HepG2 (cell line): ENCODE results near the gene AKAP10. TPM values are rescaled to one million over a fixed set of nuclear protein-coding genes. Genes with fewer than 3 reads are reported as not detected.

Experiments
- ATAC-seq: fragments of 200-7000 bp; cut with Tn5 transposase; 3 replicates; pipeline ENCODE4 v1.9.1; 2020; ENCODE audit warnings: mild to moderate bottlenecking, moderate library complexity
- BruUV-seq: library from RNA; stranded (reverse); fragments of 400-500 nt; replicated peaks from 2 replicates; lab custom pipeline; 2021; lab: Mats Ljungman, UMichigan
- CTCF ChIA-PET: fragments of 300-600 bp; formaldehyde crosslinking; extraction: SDS; loops from one replicate; lab custom pipeline; 2021; ENCODE audit warnings: low total read pairs, inconsistent platforms, low intra/inter-chr PET ratio; lab: Yijun Ruan, JAX
- POLR2A ChIA-PET: fragments of 350-600 bp; sonication (Branson Sonifier 250); formaldehyde crosslinking; loops from one replicate; lab custom pipeline; 2020; ENCODE audit warnings: antibody characterized with exemption, inconsistent platforms; lab: Yijun Ruan, JAX
- DNase-seq: peaks from one replicate; pipeline ENCODE4 v3.0.0-alpha.2; 2015; ENCODE audit warnings: low spot score
- FAIRE-seq: peaks from 3 replicates; lab custom pipeline; 2011; peaks lifted over from hg19 to GRCh38; lab: Jason Lieb, UNC
- H2AFZ ChIP-seq: one replicate; pipeline ENCODE4 v1.6.1; 2011; ENCODE audit warnings: low read length, inconsistent platforms
- H3K27ac ChIP-seq: fragments of 300-600 bp; 3 replicates; pipeline ENCODE4 v1.8.0; 2011; ENCODE audit warnings: mixed run types, mild to moderate bottlenecking, mixed read lengths, low read length, inconsistent platforms; ENCODE audit not compliant: insufficient read depth; ENCODE audit errors: extremely low read length
- H3K27me3 ChIP-seq, 2 experiments: fragments of 200-600 bp in 1 of 2; 2 replicates in 1 of 2; 3 replicates in 1 of 2; pipeline versions ENCODE4 v1.6.0 to v1.8.0; 2011; ENCODE audit warnings: low read length in 2 of 2, mild to moderate bottlenecking in 2 of 2, moderate library complexity in 2 of 2, inconsistent platforms in 1 of 2; ENCODE audit not compliant: insufficient read depth in 2 of 2, control insufficient read depth in 1 of 2
- H3K36me3 ChIP-seq, 2 experiments: fragments of 200-600 bp in 1 of 2; replicated peaks in 1 of 2; 2 replicates in 1 of 2; 3 replicates in 1 of 2; pipeline versions ENCODE4 v1.5.1 to v1.8.0; 2011; ENCODE audit warnings: low read length in 2 of 2, inconsistent platforms in 1 of 2; ENCODE audit not compliant: insufficient read depth in 2 of 2, control insufficient read depth in 1 of 2
- H3K4me1 ChIP-seq: 2 replicates; pipeline ENCODE4 v1.5.1; 2012; ENCODE audit warnings: low read length, inconsistent platforms; ENCODE audit not compliant: insufficient read depth
- H3K4me2 ChIP-seq: 2 replicates; pipeline ENCODE4 v1.6.0; 2011; ENCODE audit warnings: low read depth, low read length, inconsistent platforms
- H3K4me3 ChIP-seq, 3 experiments: fragments of 200-600 bp in 1 of 3; sonication (generic), shearing (Covaris generic) in 1 of 3; replicated peaks in 1 of 3; 2 replicates each; pipeline ENCODE4 v1.5.1; 2011 to 2016; ENCODE audit warnings: low read length in 3 of 3, inconsistent platforms in 2 of 3, low read depth in 2 of 3, mild to moderate bottlenecking in 2 of 3, control low read depth in 1 of 3, mixed read lengths in 1 of 3; ENCODE audit not compliant: insufficient read depth in 1 of 3
- H3K79me2 ChIP-seq: one replicate; pipeline ENCODE4 v1.6.1; 2011; ENCODE audit warnings: low read length, inconsistent platforms; ENCODE audit not compliant: insufficient read depth
- H3K9ac ChIP-seq: 2 replicates; pipeline ENCODE4 v1.6.0; 2011; ENCODE audit warnings: mild to moderate bottlenecking, low read depth, low read length, inconsistent platforms; ENCODE audit not compliant: insufficient read depth
- H3K9me3 ChIP-seq: 2 replicates; pipeline ENCODE4 v1.5.1; 2012; ENCODE audit warnings: mild to moderate bottlenecking, low read length
- H4K20me1 ChIP-seq: 2 replicates; pipeline ENCODE4 v1.6.0; 2011; ENCODE audit warnings: inconsistent platforms, mild to moderate bottlenecking, low read length, moderate library complexity; ENCODE audit not compliant: insufficient read depth
- CREBL2 ChIP-seq: sonication (generic); formaldehyde crosslinking; IDR thresholded peaks from 2 replicates; pipeline ENCODE4 v1.8.1; 2023; ENCODE audit warnings: missing genetic modification reagents, mild to moderate bottlenecking, borderline replicate concordance
- DBP ChIP-seq: sonication (generic); formaldehyde crosslinking; IDR thresholded peaks from 2 replicates; pipeline ENCODE4 v1.4.0; 2020; ENCODE audit warnings: missing genetic modification reagents; ENCODE audit errors: not compliant biosample characterization
- ELK4 ChIP-seq: sonication (generic); formaldehyde crosslinking; IDR thresholded peaks from 2 replicates; pipeline ENCODE4 v1.9.0; 2021; ENCODE audit warnings: missing genetic modification reagents, borderline replicate concordance
- FOSL2 ChIP-seq: sonication (generic); formaldehyde crosslinking; IDR thresholded peaks from 2 replicates; pipeline ENCODE4 v1.4.0; 2020; ENCODE audit warnings: missing genetic modification reagents
- FOXA3 ChIP-seq: IDR thresholded peaks from 2 replicates; pipeline ENCODE4 v1.6.1; 2016; ENCODE audit warnings: missing genetic modification reagents, missing compliant biosample characterization
- HNF1B ChIP-seq: sonication (generic); formaldehyde crosslinking; IDR thresholded peaks from 2 replicates; pipeline ENCODE4 v1.5.1; 2020; ENCODE audit warnings: mild to moderate bottlenecking, moderate library complexity, missing genetic modification reagents
- MED8 ChIP-seq: sonication (generic); formaldehyde crosslinking; IDR thresholded peaks from 2 replicates; pipeline ENCODE4 v1.8.1; 2023; ENCODE audit warnings: mild to moderate bottlenecking, missing genetic modification reagents; ENCODE audit not compliant: insufficient replicate concordance
- MEF2D ChIP-seq: sonication (generic); formaldehyde crosslinking; IDR thresholded peaks from 2 replicates; pipeline ENCODE4 v1.5.1; 2020; ENCODE audit warnings: mild to moderate bottlenecking, missing genetic modification reagents
- NFYC ChIP-seq: IDR thresholded peaks from 2 replicates; pipeline ENCODE4 v1.6.1; 2016; ENCODE audit warnings: missing genetic modification reagents, missing compliant biosample characterization
- TP53 ChIP-seq: sonication (generic); formaldehyde crosslinking; conservative IDR thresholded peaks from 2 replicates; pipeline ENCODE4 v1.4.0; 2020; ENCODE audit warnings: missing genetic modification reagents
- ZBTB2 ChIP-seq: sonication (generic); formaldehyde crosslinking; IDR thresholded peaks from 2 replicates; pipeline ENCODE4 v1.8.0; 2022; ENCODE audit warnings: low read depth, missing genetic modification reagents
- WGBS: methylation state at CpG from one replicate; pipeline ENCODE4 v1.1.6; 2017; ENCODE audit warnings: low lambda C conversion rate; 5-methylcytosine and 5-hydroxymethylcytosine counted together
- in situ Hi-C: cut with HindIII; loops from 2 replicates; pipeline ENCODE4 v1.10.0; 2017; ENCODE audit warnings: low pct_unique_long_range_greater_than_20kb; ENCODE audit not compliant: extremely low pct_ligation_motif_present
- intact Hi-C: fragments of 100-400 bp; cut with micrococcal nuclease; formaldehyde crosslinking; loops from one replicate; pipeline ENCODE4 v1.10.0; 2022; ENCODE audit not compliant: unreplicated experiment
- polyA plus RNA-seq, 8 experiments: library from polyadenylated mRNA; depleted of rRNA in 3 of 8; stranded (reverse) in 7 of 8; unstranded in 1 of 8; fragments of >200 nt; fragmentation: Illumina TruSeq in 4 of 8; extraction: Trizol in 4 of 8; gene quantifications; 2 replicates each; pipeline versions ENCODE4 v1.2.1 to v1.2.3, GENCODE V29; 2011 to 2016; ENCODE audit warnings: low read depth in 4 of 8, missing spikeins in 1 of 8, mixed read lengths in 1 of 8; ENCODE audit not compliant: insufficient read depth in 1 of 8
- total RNA-seq, 5 experiments: library from RNA; depleted of rRNA; stranded (reverse); fragments of >200 nt; fragmentation: Illumina TruSeq; extraction: Trizol; gene quantifications; 2 replicates each; pipeline ENCODE4 v1.2.3, GENCODE V29; 2016; ENCODE audit warnings: low read depth in 1 of 5

The AKAP10 gene
- total and polyA plus RNA-seq, 2 of the 13 experiments (the other 11 are each of a cell fraction or from before 2014, with no cell fraction given) = 17.6 to 21.7 TPM

GRCh38 chr17:19940722-19941464 lies 36.7 kb downstream of the AKAP10 start (continued):
- TF ChIP-seq ZBTB2 (CRISPR knock-in tag) (no peak), HNF1B (CRISPR knock-in tag) (no peak)

- H3K79me2 ChIP-seq = peaks cover 2% of the 10 kb centered on the region
- H3K9me3 ChIP-seq = no peaks in the 10 kb centered on the region
- TF ChIP-seq MEF2D (CRISPR knock-in tag) = no peak
- no peak for TF ChIP-seq MED8 (CRISPR knock-in tag)
- no peak for TF ChIP-seq CREBL2 (CRISPR knock-in tag)
- TF ChIP-seq TP53 (CRISPR knock-in tag) = no peak
- no peak for TF ChIP-seq ELK4 (CRISPR knock-in tag)
- no peak for TF ChIP-seq FOSL2 (CRISPR knock-in tag)
- no peak for TF ChIP-seq NFYC
- no peak for TF ChIP-seq DBP (CRISPR knock-in tag)
- TF ChIP-seq FOXA3 = no peak
- ATAC-seq (no peak), DNase-seq (no peak), FAIRE-seq (no peak)
- H3K4me1 ChIP-seq = peaks cover 21% of the 10 kb centered on the region
- no peaks in the 10 kb centered on the region for H3K27me3 ChIP-seq
- in situ Hi-C loops (no loop called here), intact Hi-C loops (no loop called here)
- H3K4me3 ChIP-seq = no peak overlapping the region
- H3K4me2 ChIP-seq = no peak overlapping the region
- 98% methylated on average over 2 of the region's 2 CpGs for WGBS
- H4K20me1 ChIP-seq = 0 out of 2 replicates have a peak, but pooled peaks cover 2% of the 10 kb centered on the region
- no TSS peak for BruUV-seq
- H3K27ac ChIP-seq = no peak overlapping the region
- ChIA-PET POLR2A (no interaction called here), CTCF (no interaction called here)
- no peak overlapping the region for H3K9ac ChIP-seq
- peaks cover 9 to 77% of the 10 kb centered on the region in 2 experiments for H3K36me3 ChIP-seq
- H2AFZ ChIP-seq = no peak overlapping the region
Measured at GRCh38 chr17:19939993-19940721, 37.5 kb downstream of the AKAP10 start.
